Memory B cell (primary cell): ENCODE measurements around the gene KCNJ2.

Source experiments
- ATAC-seq: fragments of 150-1000 bp; cut with Tn5 transposase; 2 replicates; pipeline ENCODE4 v1.10.0; 2021; ENCODE audit warnings: low read depth, mild to moderate bottlenecking, moderate library complexity
- DNase-seq, 2 donors: peaks; one replicate each; pipeline ENCODE4 v3.0.0; 2022; ENCODE audit warnings: low spot score in 2 of 2
- H3K27ac Mint-ChIP-seq: one replicate; pipeline ENCODE4 v1.8.0; 2022; ENCODE audit warnings: mild to moderate bottlenecking, moderate library complexity, mixed read lengths
- H3K27me3 Mint-ChIP-seq: one replicate; pipeline ENCODE4 v1.8.0; 2022; ENCODE audit warnings: mixed read lengths
- H3K36me3 Mint-ChIP-seq: one replicate; pipeline ENCODE4 v1.8.0; 2022; ENCODE audit warnings: mild to moderate bottlenecking, mixed read lengths
- H3K4me1 Mint-ChIP-seq: one replicate; pipeline ENCODE4 v1.8.0; 2022; ENCODE audit warnings: mixed read lengths
- H3K4me3 Mint-ChIP-seq: one replicate; pipeline ENCODE4 v1.8.0; 2022; ENCODE audit warnings: mild to moderate bottlenecking, moderate library complexity, mixed read lengths
- H3K9me3 Mint-ChIP-seq: one replicate; pipeline ENCODE4 v1.8.0; 2022; ENCODE audit warnings: mixed read lengths

KCNJ2 gene

DNA sequence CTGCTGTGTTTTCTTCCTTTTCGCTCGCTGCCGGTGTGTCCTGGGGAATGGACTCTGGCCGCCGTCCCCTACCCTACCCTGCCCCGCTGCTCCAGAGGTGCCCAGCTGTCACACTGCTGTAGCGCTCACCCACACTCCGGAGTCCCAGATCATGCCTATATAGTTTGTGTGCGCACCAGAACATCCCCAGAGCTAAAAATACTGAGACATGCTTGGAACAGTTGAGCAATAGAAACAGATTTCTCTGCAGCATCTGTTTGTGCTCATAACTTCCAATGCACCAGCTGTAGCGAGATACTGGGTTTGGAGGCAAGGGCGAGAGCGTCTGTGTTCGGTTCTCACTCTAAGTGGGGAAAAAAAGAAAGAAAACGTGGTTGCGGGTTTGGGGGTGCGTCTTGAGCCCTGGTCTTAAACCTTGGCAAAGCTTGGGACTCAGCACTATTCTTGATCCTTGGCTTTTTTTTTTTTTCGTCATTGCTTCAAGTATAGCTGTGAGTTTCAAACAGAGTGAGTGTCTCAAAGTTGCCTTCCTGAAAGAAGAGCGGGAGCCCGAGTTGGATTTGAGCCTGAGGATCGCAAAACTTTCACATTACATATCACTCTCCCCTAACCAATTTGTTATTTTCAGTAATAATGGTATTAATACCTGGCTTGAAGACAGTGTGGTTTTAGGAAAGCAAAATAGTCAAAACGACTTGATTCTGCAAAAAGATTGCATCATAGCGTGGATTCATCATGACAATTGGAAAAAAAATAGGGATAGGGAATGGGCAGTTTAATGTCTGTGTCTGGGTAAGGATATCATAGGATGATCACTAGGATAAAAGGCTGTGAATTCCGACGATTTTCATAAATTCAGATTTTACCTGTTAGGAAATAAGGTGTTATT lies 621 bp downstream of the KCNJ2 start:
- H3K4me3 Mint-ChIP-seq, result peak overlapping the region; percentile 57
- ATAC-seq (no peak), DNase-seq (no peak)
- H3K4me1 Mint-ChIP-seq, result peaks cover 11% of the 10 kb centered on the region
- no peaks in the 10 kb centered on the region for H3K36me3 Mint-ChIP-seq
- H3K27me3 Mint-ChIP-seq, result peaks cover 20% of the 10 kb centered on the region
- peaks cover 2% of the 10 kb centered on the region for H3K9me3 Mint-ChIP-seq
- H3K27ac Mint-ChIP-seq, result no peak overlapping the region

DNA sequence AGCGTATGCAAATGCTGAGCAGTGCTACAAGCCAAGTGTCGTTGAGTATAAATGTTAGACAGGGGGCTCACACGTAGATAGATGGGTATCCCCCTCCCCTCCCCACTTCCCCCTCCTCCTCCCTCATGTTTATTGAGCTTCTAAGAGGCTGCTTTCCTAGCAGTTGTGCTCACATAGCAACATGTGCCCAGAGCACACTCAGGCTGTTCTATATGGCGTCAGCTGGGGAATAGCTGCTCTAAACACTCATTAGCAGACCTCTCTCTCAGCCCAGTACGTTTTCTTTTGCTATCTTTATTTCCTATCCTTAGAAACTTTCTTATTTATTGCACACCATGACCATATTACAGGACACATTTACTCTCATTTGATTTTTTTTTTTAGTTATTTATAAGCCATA lies 1.8 kb downstream of the KCNJ2 start:
- Mint-ChIP-seq H3K4me1 (peaks cover 11% of the 10 kb centered on the region), H3K36me3 (no peaks in the 10 kb centered on the region), H3K9me3 (peaks cover 2% of the 10 kb centered on the region), H3K4me3 (no peak overlapping the region), H3K27me3 (peaks cover 18% of the 10 kb centered on the region), H3K27ac (no peak overlapping the region)
- DNase-seq (no peak), ATAC-seq (no peak)

DNA sequence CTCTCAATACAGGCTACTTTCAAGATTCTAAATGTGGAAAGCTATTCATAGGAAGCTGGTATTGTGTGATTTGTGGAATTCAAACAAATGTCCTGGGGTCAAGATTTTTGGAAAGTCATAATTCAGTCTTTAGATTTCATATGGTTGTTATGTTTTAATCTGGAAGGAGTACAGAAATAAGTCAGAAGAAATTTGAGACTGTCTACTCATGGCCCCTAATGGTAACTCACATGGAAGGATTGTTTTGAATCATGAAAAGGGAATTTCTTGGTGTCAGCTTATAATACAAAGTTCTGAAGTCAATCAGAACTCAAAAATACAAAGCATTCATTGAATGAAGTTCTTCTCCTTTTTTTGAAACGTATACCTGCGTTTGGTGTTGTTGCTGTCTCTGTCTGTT lies 3.1 kb downstream of the KCNJ2 start:
- Mint-ChIP-seq H3K27me3 (peaks cover 16% of the 10 kb centered on the region), H3K4me1 (peaks cover 11% of the 10 kb centered on the region), H3K36me3 (no peaks in the 10 kb centered on the region), H3K9me3 (no peaks in the 10 kb centered on the region), H3K27ac (no peak overlapping the region), H3K4me3 (no peak overlapping the region)
- no peak for ATAC-seq
- no peak for DNase-seq

- H3K9me3 Mint-ChIP-seq, result no peaks in the 10 kb centered on the region
- peaks cover 11% of the 10 kb centered on the region for H3K4me1 Mint-ChIP-seq
- no peak for ATAC-seq
- H3K27me3 Mint-ChIP-seq, result peaks cover 16% of the 10 kb centered on the region
- H3K27ac Mint-ChIP-seq, result no peak overlapping the region
- no peak for DNase-seq
- no peaks in the 10 kb centered on the region for H3K36me3 Mint-ChIP-seq
- no peak overlapping the region for H3K4me3 Mint-ChIP-seq
Observed at GRCh38 chr17:70172923-70173322, 3.6 kb downstream of the KCNJ2 start.

- H3K36me3 Mint-ChIP-seq, result no peaks in the 10 kb centered on the region
- H3K4me1 Mint-ChIP-seq, result peaks cover 5% of the 10 kb centered on the region
- no peak overlapping the region for H3K27ac Mint-ChIP-seq
- H3K27me3 Mint-ChIP-seq, result peaks cover 14% of the 10 kb centered on the region
- ATAC-seq, result no peak
- no peak overlapping the region for H3K4me3 Mint-ChIP-seq
- no peak for DNase-seq
- peaks cover 2% of the 10 kb centered on the region for H3K9me3 Mint-ChIP-seq
Observed at GRCh38 chr17:70173681-70174080, 4.3 kb downstream of the KCNJ2 start.

GRCh38 chr17:70181376-70181775 lies 12.0 kb downstream of the KCNJ2 start:
- no peak overlapping the region for H3K4me3 Mint-ChIP-seq
- peaks cover 4% of the 10 kb centered on the region for H3K9me3 Mint-ChIP-seq
- no peak overlapping the region for H3K27ac Mint-ChIP-seq
- peaks cover 7% of the 10 kb centered on the region for H3K27me3 Mint-ChIP-seq
- H3K4me1 Mint-ChIP-seq, result no peaks in the 10 kb centered on the region
- DNase-seq, result no peak
- H3K36me3 Mint-ChIP-seq, result no peaks in the 10 kb centered on the region
- no peak for ATAC-seq

DNA sequence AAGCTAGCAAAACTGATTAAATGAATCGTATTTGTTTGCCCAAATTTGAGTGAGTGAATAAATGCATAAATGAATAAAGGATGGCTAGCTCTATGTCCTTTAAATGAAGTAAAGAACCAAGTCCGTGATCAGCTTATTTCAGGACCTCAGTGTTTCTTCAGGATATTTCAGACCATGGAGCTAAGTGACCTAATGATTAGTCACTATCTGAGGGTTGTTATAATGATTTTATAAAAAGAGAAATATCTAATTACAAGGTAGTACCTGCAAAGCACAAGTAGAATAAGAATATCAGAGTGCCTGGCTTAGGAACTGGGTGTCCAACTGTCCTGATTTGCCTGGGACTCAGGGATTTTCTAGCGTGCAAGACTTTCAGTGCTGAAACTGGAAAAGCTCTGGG lies 12.5 kb downstream of the KCNJ2 start:
- no peaks in the 10 kb centered on the region for H3K36me3 Mint-ChIP-seq
- no peak overlapping the region for H3K4me3 Mint-ChIP-seq
- no peaks in the 10 kb centered on the region for H3K4me1 Mint-ChIP-seq
- peaks cover 7% of the 10 kb centered on the region for H3K27me3 Mint-ChIP-seq
- DNase-seq, result no peak
- peaks cover 4% of the 10 kb centered on the region for H3K9me3 Mint-ChIP-seq
- H3K27ac Mint-ChIP-seq, result no peak overlapping the region
- no peak for ATAC-seq

DNA sequence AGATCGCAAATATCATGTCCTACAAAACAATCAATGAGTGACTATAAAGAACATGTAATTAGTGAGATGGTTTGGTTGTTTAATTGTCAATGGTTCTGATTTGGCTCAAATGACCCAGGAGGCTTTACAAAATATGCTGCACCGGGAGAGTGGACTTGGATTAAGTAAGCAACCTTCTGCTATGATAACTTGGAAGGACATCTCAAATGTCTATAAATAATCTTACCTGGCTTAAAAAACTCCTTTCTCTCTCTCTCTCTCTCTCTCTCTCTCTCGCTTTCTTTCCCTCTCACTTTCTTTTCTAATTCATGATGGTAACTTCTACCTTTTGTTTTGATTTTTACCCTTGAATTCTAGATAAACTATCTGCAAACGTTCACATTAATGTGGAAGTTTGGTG lies 14.2 kb downstream of the KCNJ2 start:
- no peak for DNase-seq
- Mint-ChIP-seq H3K4me1 (no peaks in the 10 kb centered on the region), H3K4me3 (no peak overlapping the region), H3K9me3 (peaks cover 2% of the 10 kb centered on the region), H3K36me3 (no peaks in the 10 kb centered on the region), H3K27ac (no peak overlapping the region), H3K27me3 (peaks cover 5% of the 10 kb centered on the region)
- ATAC-seq, result no peak

- Mint-ChIP-seq H3K4me3 (no peak overlapping the region), H3K27ac (no peak overlapping the region), H3K4me1 (no peaks in the 10 kb centered on the region), H3K27me3 (peaks cover 5% of the 10 kb centered on the region), H3K36me3 (no peaks in the 10 kb centered on the region), H3K9me3 (peaks cover 2% of the 10 kb centered on the region)
- ATAC-seq (no peak), DNase-seq (no peak)
Observed at GRCh38 chr17:70184207-70184606, 14.9 kb downstream of the KCNJ2 start.

- ATAC-seq (no peak), DNase-seq (no peak)
- Mint-ChIP-seq H3K27ac (no peak overlapping the region), H3K4me3 (no peak overlapping the region), H3K36me3 (no peaks in the 10 kb centered on the region), H3K27me3 (peaks cover 3% of the 10 kb centered on the region), H3K4me1 (no peaks in the 10 kb centered on the region), H3K9me3 (peaks cover 2% of the 10 kb centered on the region)
Observed at GRCh38 chr17:70184770-70185169, 15.4 kb downstream of the KCNJ2 start.

DNA sequence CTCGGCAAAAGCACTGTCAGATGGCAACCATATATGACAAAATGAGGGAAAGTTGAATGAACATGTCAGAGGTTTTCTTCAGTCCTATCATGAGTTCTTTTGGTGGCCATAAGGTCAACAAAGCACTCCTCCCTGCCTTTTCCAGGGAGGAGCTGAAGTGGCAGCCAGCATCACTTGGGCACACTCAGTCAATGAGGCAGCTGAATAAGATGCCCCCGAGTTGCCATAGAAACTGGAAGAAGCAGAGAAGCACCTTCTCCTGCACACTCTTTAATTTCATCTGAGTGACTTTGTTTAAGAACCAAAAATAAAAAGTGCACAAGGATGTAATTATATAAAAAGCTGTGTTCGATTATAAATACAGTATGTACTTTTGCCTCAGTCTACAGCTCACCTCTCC lies 16.0 kb downstream of the KCNJ2 start:
- Mint-ChIP-seq H3K4me1 (no peaks in the 10 kb centered on the region), H3K27ac (no peak overlapping the region), H3K4me3 (no peak overlapping the region), H3K27me3 (peaks cover 3% of the 10 kb centered on the region), H3K9me3 (peaks cover 2% of the 10 kb centered on the region), H3K36me3 (no peaks in the 10 kb centered on the region)
- no peak for DNase-seq
- ATAC-seq, result no peak

DNA sequence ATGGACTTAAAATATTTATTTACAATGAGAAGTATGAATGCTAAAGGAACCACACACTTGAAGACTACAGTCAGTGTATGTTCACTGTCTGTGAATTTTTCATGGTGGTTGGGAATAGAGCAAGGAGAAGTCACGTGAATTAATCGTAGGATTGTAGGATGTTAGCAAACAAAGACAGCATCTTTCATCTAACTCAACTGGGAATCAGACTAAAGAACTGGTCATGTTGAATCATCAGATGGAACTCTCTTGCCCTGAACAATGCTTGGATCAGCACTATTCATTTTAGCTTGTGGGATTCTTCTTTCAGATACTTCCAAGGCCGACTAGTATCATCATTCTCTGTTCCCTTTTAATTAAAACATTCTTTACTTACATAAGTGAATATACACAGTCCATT lies 18.1 kb downstream of the KCNJ2 start:
- Mint-ChIP-seq H3K9me3 (peaks cover 2% of the 10 kb centered on the region), H3K36me3 (no peaks in the 10 kb centered on the region), H3K4me3 (no peak overlapping the region), H3K27ac (no peak overlapping the region), H3K27me3 (peaks cover 3% of the 10 kb centered on the region), H3K4me1 (no peaks in the 10 kb centered on the region)
- ATAC-seq (no peak), DNase-seq (no peak)

DNA sequence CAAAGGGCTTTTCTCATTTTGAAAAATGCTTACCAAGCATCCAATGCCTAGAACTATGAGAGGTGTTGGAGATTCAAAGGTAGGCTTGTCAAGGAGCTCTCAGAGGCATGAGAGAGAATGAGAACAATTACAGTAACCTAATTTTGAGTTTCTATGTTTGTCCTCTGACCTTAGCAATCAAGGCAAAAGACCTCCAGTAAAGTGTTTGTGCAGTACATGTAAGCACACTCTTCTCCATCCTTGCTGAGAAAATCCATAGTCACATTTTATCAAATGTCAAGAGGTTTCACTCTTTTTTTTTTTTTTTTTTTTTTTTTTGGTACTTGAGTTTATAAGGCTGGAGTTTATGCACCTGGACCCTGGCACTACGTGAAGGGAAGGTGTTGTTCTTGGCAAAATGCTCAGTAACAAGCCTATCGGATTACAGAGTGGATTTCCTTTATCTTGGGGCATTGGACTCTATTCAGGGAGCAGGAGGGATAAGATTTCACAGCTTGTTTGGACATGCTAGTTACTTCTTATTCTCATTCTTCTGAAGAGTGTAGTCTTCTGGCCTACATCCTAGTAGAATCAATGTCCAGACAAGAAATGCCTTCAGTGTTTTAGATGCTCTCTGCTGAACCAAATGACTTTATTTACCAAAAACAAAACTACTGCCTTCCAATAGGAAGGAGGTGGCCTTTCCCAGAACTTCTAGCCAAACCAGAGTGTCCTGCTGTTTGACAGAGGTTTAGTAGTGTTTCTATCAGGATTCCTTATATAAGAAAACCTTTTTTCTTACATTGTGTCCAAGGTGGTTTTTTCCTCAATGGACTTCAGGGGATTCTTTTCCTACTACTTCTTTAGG lies 21.9 kb downstream of the KCNJ2 start:
- H3K36me3 Mint-ChIP-seq, result no peaks in the 10 kb centered on the region
- no peak overlapping the region for H3K27ac Mint-ChIP-seq
- H3K4me1 Mint-ChIP-seq, result no peaks in the 10 kb centered on the region
- H3K27me3 Mint-ChIP-seq, result no peaks in the 10 kb centered on the region
- no peak for DNase-seq
- H3K9me3 Mint-ChIP-seq, result no peaks in the 10 kb centered on the region
- no peak for ATAC-seq
- H3K4me3 Mint-ChIP-seq, result no peak overlapping the region

DNA sequence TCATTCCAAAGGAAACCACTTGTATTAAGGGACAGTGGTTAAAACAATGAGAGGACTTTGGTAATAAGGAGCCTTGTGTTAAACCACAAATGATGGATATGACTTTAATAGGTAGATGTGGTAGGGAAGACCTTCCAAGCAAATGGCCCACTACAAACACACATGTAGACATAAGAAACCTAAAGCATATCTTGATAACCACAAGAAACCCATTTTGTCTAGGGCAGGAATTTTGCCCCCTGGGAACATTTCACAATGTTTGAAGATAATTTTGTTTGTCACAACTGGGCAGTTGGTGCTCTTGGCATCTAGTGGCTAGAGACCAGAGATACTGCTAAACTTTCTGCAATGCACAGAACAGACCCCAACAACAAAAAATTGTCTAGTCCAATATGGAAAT lies 25.8 kb downstream of the KCNJ2 start:
- Mint-ChIP-seq H3K27ac (no peak overlapping the region), H3K27me3 (no peaks in the 10 kb centered on the region), H3K4me1 (no peaks in the 10 kb centered on the region), H3K36me3 (no peaks in the 10 kb centered on the region), H3K4me3 (no peak overlapping the region), H3K9me3 (no peaks in the 10 kb centered on the region)
- no peak for DNase-seq
- no peak for ATAC-seq
